OCI-M2 (cell line): ENCODE measurements around the gene ZNF300.
"Not testable (repeated sequence)": the region's sequence is repeated elsewhere in the genome, so short reads cannot be mapped to it uniquely, and the experiment has no call there.

Source experiments
- DNase-seq: peaks from one replicate; lab custom pipeline; 2025; ENCODE audit not compliant: unreplicated experiment; lab: John Stamatoyannopoulos, UW

ZNF300 gene

GRCh38 chr5:150846308-150846653, 58.5 kb downstream of the ZNF300 start, which contains the start of gene IRGM:
Gene IRGM, plus strand, starts transcription at chr5:150846521. Its CDS starts 1,603 bp downstream, at chr5:150848124.
- DNase-seq: not testable (repeated sequence)

DNA sequence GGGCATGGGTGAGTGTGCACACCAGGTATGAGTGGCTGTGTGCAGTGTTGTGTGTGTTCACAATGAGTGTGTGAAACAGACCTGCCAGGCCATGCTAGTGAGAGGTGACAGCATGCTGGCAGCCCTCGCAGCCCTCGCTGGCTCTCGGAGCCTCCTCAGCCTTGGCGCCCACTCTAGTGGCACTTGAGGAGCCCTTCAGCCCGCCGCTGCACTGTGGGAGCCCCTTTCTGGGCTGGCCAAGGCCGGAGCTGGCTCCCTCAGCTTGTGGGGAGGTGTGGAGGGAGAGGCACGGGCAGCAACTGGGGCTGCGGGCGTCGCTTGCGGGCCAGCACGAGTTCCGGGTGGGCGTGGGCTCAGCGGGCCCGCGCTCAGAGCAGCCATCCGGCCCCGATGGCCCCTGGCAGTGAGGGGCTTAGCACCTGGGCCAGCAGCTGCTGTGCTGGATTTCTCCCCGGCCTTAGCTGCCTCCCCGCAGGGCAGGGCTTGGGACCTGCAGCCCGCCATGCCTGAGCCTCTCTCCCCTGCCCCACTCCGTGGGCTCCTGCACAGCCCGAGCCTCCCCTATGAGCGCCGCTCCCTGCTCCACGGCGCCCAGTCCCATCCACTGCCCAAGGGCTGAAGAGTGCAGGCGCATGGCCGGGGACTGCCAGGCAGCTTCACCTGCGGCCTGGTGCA, 59.5 kb downstream of the ZNF300 start:
- DNase-seq: not testable (repeated sequence)
